ENCODE results near the gene CHCHD3.
A peak's percentile ranks its signal among the peaks of the same experiment; 100 is the strongest.

Gene CHCHD3

DNA sequence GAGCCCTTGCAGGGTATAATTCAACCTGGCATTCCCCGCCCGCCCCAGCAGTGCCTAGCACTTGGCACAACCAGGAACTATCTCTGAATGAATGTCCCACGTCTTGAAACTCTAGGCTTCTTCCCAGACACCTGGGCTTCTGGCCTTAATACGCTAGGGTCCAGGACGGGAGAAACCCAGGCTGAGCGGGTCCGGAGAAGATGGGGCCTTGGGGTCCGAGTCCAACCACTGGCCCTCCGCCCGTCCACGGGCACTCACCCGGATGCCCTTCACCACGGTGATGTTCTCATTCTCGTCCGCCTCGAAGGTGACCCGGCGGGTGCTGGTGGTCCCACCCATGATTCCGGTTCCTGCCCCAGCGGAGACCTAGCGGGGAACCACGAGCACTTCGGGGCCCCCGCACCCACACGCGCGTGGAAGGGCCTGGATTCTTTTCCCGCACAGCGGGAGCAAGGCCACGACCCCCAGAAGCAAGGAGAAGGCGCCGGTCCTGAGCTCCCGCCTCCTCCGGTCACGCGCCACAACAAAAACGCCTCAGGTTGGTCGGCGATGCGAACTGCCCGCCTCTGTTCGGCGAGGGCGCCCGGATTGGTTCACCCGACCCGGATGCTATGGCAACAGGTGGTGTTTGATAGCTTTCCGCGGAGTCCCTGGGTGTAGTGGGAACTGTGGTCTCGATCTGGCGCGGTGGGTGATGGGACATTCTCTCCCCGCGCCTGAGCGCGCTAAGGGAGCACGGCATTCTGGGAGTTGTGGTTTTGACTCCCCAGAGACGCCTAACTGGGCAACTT is at the start of gene CHCHD3:
Gene CHCHD3 (minus strand): TSS at position 492 of the 791 bp plus-strand sequence. CDS start 153 bp downstream, at position 339.
- DNase-seq = peak; percentile 93 to 94

DNA sequence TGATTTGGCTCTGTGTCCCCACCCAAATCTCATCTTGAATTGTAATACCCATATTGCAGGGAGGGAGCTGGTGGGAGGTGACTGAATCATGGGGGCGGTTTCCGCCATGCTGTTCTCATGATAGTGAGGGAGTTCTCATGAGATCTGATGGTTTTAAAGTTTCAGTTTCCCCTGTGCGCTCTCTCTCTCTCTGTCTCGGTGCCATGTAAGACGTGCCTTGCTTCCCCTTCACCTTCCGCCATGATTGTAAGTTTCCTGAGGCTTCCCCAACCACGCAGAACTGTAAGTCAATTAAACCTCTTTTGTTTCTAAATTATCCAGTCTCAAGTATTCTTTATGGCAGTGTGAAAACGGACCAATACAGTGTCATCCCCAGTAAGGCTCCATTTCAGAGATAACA is 48.3 kb upstream of the CHCHD3 start:
- DNase-seq = no peak

DNA sequence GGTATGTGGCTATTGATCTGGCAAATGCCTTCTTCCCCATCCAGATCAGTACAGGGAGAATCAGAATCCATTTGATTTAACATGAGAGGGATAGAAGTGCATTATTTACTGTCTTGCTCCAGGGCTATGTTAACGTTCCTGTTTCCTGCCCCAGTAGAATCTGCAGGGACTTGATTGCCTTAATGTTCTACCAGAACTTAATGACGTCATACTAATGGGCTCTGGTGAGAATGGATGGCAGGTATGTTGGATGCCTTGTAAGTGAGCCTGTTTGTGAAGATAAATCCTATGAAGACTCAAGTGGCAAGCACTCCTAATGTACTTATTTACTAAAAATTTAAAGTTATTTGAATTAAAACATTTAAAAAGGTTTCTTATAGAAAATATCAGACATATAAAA is 44.5 kb upstream of the CHCHD3 start:
- DNase-seq = no peak

DNA sequence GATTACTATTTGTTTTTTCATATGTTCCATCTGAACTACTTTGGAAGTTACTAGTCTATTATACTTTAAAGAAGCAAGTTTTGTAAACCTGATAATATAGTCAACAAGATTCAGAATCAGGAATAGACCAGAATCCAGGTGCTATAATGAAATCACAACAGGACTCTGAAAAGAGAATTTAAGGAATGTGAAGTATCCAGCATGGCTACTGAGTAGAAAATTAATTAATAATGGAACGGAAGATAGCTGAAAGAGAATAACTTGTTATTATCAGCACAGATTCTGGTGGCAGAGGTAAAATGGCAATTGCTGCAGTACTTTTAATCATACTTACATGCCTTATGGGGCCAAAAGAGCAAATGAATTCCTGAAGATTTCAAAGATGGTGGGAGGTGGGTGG is 43.1 kb upstream of the CHCHD3 start:
- DNase-seq = no peak

DNA sequence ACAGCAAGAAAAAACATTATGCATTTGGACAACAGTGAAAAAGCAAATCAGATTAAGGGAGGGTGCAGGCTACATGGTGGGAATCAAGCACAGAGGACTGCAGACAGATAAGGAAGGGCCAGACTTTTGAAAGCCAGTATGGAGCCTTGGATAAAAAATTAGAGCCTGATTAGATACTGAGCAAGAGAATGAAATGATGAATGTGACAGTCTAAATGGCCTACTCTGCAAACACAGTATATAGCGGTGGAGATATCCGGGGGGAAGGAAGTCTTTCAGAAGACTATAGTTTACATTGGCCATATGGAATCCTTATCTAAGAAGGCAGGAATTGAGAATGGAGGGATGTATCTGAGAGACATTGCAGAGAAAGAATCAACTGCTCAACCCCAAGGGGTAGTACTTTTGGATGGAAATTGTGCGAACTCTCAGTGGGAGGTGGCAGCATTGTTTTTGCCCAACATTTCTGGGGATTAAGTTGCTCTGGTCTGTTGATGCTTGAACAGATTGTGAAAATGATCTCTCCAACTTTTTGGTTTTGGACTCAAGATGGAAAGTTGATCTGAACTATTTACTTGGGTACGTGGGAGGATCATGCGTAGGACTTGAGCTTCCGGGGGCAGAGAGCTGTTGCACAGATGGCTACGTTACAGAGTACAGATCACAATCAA is 39.4 kb upstream of the CHCHD3 start:
- DNase-seq = no peak

DNA sequence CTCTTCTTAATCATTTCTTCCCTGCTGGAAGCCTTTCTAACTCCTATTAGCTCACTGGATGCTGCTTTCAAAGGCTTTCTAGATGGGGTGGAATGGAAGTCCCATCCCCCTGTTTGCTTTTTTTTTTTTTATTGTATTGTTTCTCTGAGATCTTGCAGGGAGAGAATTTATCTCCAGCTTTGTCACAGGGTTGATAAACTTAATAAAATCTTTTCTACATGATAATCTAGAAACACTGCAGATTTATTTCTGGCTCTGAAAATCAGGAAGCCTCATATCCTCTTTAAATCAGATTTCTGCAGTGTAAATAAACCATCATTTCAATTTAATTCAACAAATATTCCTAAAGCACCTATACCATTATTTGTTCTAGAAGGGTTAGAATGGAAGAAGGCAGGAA is 37.2 kb upstream of the CHCHD3 start:
- DNase-seq = no peak

DNA sequence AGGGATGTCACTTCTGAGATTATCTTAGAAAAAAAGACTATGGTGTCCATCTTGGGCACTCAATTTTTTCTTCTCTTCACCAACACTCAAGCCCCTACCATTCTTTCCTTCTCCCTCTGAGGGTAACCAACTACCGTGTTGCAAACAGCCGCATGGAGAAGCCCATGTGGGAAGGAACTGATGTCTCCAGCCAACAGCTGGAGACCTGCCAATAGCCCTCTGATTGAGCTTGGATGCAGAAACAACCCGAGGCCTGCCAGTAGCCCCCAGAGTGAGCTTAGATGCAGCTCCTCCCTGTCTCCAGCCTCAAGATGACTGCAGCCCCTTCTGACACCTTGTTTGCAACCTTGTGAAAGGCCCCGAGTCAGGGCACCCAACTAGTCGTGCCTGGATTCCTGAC is 36.4 kb upstream of the CHCHD3 start:
- DNase-seq = no peak

DNA sequence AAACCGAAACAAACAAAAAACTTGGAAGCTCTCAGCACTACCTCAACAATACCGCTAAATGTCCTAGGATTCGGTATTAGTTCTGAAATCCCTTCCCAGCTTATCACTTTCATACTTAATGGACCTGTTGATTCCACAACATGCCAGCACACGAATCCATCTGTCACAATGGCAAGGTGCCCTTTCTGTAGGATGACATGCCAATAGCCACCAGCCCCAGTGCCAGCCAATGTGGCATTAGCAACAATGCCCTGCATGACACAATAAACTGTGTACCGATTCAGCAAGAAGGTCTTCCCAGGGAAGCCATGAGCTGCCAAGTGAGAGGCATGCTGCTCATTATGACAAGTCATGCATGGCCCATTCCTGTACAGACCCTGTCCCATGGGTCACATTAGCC is 35.6 kb upstream of the CHCHD3 start:
- DNase-seq = no peak

DNA sequence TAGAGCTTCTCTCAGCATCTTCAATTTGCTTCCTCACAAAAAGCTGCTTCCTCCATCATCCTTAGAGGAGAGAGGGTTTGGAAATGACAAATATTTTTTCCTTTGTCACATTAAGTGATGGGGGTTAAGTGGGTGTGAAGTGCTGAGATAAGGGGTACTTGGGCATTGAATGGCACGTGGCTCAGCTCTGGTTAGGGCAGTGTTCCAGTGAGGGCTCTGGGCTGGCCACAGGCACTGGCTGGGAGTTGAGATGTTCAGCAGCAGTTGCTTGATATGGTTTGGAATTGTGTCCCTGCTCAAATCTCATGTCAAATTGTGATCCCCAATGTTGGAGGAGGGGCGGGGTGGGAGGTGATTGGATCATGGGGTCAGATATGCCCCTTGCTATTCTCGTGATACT is 33.7 kb upstream of the CHCHD3 start:
- DNase-seq = no peak

DNA sequence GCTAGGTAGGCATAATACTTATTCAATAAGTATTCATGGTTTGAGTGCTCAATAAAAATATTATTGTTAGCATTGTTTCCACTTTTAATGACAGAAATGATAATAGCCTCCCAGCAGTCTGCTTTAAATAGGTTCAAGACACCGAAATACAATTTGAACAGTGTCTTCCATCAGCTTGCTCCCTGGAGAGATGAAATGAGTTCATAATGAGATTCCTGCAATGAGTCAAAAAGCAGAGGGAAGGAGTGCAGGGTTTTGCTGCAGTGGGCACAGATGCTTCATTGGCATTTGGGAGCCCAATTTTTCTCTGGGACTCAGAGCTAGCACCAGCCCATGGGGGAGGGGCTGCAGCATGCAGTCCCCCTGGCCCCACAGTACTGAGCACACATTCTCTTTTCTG is 32.6 kb upstream of the CHCHD3 start:
- no peak for DNase-seq

DNA sequence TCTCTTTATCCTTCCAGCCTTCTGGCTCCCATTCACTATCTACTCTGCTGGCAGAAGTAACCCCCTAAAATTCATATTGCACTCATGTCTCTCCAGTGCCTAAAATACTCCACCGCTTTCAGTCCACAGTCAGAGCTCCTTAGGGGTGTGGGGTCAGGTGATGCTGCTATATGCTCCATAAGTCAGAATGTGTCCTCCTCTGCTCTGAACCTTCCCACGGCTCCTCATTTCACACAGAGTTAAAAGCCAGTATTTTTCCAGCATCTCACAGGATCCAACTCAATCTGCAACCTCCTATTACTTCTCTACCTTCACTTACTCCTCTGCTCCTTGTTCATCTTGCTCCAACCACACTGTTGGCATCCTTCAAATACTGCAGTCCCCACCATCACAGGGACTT is 31.1 kb upstream of the CHCHD3 start:
- no peak for DNase-seq

DNA sequence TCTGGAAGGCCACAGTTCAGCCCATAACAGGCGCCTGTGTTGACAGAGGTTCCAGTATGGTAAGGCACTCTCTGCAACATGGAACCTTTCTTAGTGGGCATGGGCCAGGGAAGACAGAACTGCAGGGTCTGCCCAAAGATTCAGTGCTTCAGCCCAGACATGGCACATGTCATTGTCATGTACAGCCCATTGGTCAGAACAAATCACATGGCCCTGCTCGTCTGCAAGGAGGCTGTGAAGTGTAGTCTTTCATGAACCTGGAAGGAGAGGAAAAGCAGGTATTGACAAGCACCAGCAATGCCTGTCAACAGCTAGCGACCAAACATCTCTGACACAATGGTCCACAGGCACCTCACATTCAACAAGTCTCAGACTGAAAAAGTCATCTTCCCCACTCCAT is 30.4 kb upstream of the CHCHD3 start:
- no peak for DNase-seq

DNA sequence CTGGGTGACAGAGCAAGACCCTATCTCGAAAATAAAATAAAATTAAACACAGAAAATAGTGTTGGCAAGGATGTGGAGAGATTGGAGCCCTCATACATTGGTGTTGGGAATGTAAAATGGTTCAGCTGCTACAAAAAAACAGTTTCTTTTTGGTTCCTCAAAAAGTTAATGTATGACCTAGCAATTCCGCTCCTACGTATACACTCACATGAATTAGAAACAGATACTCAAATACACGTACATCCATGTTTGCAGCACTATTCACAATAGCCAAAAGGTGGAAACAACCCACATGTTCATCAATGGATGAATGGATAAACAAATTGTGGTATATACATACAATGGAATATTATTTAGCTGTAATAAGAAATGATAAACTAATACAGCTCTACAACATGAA is 28.4 kb upstream of the CHCHD3 start:
- DNase-seq = no peak

DNA sequence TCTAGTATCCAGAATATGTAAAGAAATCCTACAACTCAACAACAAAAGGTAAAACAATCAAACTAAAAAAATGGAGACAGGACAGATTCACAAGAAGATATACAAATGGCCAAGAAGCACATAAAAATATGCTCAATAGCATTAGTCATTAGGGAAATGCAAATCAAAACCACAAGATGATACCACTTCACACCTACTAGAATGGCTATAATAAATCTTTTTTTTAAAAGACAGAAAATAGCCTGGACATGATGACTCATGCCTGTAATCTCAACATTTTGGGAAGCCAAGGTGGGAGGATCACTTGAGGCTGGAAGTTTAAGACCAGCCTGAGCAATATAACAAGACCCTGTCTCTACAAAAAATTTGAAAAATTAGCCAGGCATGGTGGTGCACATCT is 27.9 kb upstream of the CHCHD3 start:
- no peak for DNase-seq

DNA sequence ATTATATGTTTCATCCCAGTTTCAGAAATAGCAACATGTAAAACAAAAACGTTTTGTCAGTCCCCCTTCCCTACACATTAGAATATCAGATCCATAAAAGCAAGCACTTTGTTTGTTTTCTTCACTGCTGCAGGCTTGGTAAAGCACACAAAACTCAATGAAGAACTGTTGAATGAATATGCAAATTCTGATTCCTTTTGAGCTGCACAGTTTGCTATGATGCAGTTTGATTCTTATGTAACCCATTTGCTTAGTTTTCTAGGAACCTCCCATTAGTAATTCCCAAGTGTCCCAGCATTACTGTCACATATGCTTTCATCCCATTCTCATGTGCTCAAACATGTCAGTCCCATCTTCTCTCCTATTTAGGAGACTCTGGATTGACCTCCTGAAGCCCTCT is 26.1 kb upstream of the CHCHD3 start:
- no peak for DNase-seq

DNA sequence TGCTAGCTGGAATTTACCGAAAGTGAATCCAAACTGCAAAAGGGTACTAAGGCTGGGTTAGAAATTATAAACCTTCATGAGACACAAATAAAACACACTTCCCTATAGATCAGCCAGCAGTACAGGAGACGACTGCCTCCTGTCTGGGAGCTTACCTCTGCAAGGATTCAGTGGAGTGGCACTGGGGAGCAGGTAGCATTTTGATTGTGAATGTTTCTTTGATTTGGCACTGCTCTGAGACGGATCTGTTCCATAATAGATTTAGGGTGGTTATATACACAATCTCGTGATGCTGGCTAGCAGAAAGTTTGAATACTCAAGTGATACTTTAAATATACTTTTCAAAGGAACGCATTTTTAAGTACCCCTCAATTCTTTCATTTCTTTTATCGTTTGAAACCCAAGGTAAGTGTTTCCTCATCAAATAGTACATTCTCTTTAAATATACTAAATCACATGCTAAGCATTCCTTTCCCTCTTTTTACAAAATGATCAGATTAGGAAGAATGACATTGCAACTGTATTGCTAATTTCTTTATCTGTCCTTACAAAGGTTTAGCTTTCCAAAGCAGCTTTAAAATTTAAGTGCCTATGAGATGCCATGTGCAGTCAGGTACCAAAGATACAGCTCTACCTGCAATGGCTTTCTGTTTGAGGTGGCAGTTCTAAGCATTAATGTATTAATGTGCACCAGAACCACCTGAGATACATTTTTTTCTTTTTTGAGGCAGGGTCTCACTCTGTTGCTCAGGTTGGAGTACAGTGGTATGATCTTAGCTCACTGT is 20.6 kb upstream of the CHCHD3 start:
- DNase-seq = no peak

DNA sequence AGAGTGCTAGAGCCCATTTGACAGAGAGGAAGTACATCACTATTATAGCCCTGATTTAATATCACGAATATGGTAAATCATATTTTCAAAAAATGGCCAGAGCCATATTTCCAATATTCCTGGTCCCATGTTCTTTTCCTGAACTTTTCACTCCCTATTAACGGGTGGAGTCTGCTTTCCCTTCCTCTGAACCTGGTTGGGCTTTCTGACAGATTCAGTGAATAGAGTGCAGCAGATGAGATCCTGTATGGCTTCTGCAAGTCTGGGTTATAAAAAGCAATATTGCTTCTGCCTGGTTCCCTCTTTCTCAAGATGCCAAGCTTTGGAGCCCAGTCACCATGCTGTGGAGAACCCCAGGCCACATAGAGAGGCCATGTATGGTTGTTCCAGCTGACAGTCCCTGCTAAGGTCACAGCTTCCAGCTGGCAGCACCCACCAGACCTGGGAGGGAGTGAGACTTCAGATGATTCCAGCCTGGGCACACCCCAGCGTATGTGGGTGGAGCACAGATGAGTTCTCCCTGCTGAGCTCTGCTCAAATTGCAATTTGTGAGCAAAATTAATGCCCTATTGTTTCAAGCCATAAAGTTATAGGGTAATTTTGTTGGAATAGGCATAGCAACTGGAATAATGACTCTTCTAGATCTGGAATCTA is 17.9 kb upstream of the CHCHD3 start:
- DNase-seq = no peak

DNA sequence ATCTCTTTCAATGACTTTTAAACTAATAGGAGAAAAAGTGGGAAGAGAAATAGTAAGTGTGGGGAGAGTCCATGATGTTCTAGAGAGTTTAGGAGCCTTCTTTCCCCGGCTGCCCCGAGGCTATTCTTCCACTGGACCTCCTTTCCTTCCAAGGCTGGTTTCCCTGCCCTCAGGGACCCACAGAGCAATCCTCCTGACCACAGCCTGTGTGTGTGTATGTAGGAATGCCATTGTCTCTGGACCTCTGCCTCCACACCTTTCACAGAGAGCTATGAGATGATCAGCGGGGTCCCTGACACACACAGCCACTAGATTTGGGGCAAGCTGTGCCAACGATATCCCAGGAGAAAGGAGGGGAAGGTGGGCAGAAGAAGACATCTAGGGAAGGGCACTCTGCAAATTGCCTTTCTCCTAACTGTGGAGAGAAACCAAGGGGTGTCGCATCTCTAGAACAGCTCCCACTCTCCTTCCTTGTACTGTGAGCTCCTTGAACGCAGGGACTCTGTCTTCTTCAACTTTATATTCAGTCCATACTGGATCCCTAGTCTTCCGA is 13.3 kb upstream of the CHCHD3 start:
- DNase-seq = no peak

DNA sequence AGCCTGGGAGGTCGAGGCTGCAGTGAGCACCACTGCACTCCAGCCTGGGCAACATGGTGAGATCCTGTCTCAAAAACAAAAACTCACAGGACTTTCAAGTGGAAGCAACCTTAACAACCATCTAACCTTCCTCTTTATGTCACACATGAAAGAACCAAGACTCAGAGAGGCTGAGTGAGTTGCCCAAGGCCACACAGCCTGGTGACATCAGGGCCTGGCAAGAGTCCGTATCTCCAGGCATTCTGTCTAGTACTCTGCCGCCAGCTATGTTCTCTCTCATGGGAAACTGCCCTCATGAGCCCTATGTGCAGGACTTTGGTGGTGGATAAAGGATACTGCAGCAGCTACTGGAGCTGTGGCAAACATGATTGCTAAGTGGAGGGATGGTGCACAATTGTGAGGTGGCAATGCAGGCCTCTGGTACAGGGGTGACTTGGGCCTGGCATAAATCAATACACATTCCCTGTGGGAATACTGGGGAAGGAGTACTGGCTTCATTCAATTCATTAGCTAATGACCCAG is 10.1 kb upstream of the CHCHD3 start:
- DNase-seq = no peak

DNA sequence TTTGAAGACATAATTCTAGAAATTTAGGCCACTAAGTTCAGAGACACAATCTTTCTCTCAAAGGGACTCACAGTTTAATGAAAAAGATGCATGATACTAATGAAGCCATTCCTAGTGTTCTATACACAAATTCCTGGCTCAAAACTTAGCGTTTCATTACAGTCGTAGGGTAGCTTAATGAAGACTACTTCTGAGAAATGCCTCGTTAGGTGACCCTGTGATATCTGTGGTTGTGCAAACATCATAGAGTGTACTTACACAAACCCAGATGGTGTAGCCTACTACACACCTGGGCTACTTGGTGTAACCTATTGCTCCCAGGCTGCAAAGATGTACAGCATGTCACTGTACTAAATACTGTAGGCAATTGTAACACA is 488 bp upstream of the CHCHD3 start:
- no peak for DNase-seq

DNA sequence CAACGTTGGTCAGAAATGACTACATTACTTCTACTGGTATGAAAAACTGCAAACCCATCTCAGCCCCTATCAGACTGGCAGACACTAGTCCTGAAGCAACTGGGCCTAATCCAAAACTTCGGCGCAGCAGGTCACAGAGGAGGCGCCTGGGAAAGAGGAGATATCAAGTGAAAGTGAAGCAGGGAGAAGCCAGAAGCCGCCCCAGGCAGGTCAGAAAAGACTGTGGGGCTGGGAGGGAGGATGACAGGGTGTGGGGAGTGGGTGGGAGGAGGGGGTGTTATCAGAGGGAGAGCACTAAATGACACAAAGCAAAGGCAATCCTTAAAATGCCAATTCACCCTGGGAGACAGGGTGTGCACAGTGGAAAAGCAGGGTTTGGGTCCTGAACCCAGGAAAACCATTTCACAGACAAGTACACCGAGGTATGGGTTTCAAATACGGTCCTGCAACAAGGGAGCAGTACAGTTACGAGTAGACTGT is 731 bp downstream of the CHCHD3 start:
- DNase-seq = peak; percentile 2 to 3

DNA sequence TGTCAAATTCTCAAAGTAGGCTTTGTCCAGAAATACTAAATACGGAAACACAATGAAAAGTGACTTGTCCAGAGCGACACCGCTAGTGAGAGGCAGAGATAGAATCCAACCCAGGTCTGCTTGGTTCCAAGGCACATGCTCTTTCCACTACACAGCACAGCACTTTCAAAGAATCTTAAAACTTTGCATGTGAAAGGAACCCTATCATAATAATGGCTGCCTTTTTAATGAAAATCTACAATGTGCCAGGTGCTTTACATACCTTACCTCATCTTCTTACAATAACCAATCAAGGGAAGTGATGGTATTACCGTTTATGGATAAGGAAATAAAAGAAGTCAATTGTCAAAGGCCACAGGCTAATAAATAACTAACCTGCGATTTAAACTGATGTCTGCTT is 2.6 kb downstream of the CHCHD3 start:
- DNase-seq = no peak

DNA sequence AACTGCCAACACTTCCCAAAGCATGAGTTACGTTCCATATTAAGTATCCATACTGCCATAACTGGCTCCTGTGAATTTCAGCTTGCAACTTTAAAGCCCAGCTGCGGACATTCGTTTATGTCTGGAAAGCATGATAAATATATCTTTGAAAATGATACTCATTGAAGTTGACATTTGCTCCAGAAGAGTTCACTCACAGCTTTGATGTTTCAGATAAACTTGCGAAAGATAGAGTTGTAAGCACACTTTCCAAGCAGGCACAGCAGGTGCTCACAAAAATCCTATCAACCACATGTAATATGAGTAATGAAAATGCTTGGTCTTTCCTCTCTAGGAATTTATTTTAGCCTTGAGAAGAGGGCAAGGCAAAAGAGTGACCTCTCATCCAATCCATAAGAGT is 4.5 kb downstream of the CHCHD3 start:
- DNase-seq = no peak
